Tibial nerve (tissue), 4 donors: ENCODE results near the gene BOLA1. TPM values are rescaled to one million over a fixed set of nuclear protein-coding genes. Genes with fewer than 3 reads are reported as not detected.
"Not testable (repeated sequence)": the region's sequence is repeated elsewhere in the genome, so short reads cannot be mapped to it uniquely, and the experiment has no call there.

ENCODE experiments used
- DNase-seq, 2 donors: peaks; one replicate each; pipeline ENCODE4 v3.0.0-alpha.2; 2019; ENCODE audit warnings: low spot score in 2 of 2
- H3K27ac ChIP-seq, 4 donors: fragments of 200-600 bp; sonication (generic) in 3 of 4; one replicate each; pipeline ENCODE4 v1.5.1; 2017 to 2019; ENCODE audit warnings: mild to moderate bottlenecking in 1 of 4
- H3K27me3 ChIP-seq, 2 donors: fragments of 200-600 bp; sonication (generic) in 1 of 2; one replicate each; pipeline versions ENCODE4 v1.5.1 to v1.6.0; 2017 to 2019
- H3K36me3 ChIP-seq, 3 donors: fragments of 200-600 bp; sonication (generic); one replicate each; pipeline ENCODE4 v1.5.1; 2018 to 2019
- H3K4me1 ChIP-seq, 4 donors: fragments of 200-600 bp; sonication (generic) in 3 of 4; one replicate each; pipeline ENCODE4 v1.5.1; 2017 to 2019
- H3K4me3 ChIP-seq, 4 donors: fragments of 200-600 bp; sonication (generic) in 3 of 4; one replicate each; pipeline ENCODE4 v1.5.1; 2017 to 2019; ENCODE audit warnings: mild to moderate bottlenecking in 1 of 4, moderate library complexity in 1 of 4
- H3K9me3 ChIP-seq, 4 donors: fragments of 200-600 bp; sonication (generic) in 3 of 4; one replicate each; pipeline ENCODE4 v1.5.1; 2017 to 2019
- CTCF ChIP-seq, 5 experiments: fragments of 200-600 bp in 3 of 5; fragments of 450-650 bp in 2 of 5; sonication (generic) in 3 of 5; IDR thresholded peaks; one replicate each; pipeline ENCODE4 v1.5.1; 2016 to 2019; ENCODE audit warnings: antibody characterized with exemption in 5 of 5, mild to moderate bottlenecking in 3 of 5, moderate library complexity in 2 of 5
- EP300 ChIP-seq, 2 donors: sonication (generic); formaldehyde crosslinking; IDR thresholded peaks; one replicate each; pipeline ENCODE4 v1.6.1; 2017; ENCODE audit warnings: antibody characterized with exemption in 2 of 2, mild to moderate bottlenecking in 1 of 2
- POLR2A ChIP-seq, 2 donors: fragments of 450-650 bp; IDR thresholded peaks; one replicate each; pipeline ENCODE4 v1.6.1; 2017; ENCODE audit warnings: antibody characterized with exemption in 2 of 2, mild to moderate bottlenecking in 2 of 2, moderate library complexity in 2 of 2
- WGBS, 2 donors: methylation state at CpG; one replicate each; pipeline ENCODE4 v1.1.5; 2018; 5-methylcytosine and 5-hydroxymethylcytosine counted together
- total RNA-seq, 4 donors: library from RNA; depleted of rRNA; stranded (reverse); fragments of >200 nt; gene quantifications; one replicate each; pipeline ENCODE4 v1.1.0, GENCODE V29; 2016

Gene BOLA1
- total RNA-seq, 4 donors from 2014 or later: 28.5 to 81.9 (median 57.8) TPM

DNA sequence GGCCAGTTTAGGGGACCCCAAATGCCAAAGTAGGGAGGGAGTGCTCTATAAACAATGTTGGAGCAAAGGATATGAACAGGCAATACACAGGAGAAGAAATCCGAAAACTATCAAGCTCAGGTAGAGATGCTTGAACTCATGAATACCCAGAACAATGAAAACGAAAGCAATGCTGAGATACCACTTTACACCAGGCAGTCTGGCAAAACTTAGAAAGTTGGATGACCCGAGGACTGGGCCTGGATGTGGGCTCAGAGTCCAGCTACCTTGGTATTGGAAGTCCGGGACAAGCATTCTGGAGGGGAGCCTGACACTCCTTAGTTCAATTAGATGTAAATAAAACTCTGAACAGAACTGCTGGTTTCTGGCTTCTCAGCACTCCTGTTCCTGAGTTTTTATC is 26.3 kb upstream of the BOLA1 start:
- H3K27me3 ChIP-seq, H3K4me1 ChIP-seq, H3K27ac ChIP-seq, DNase-seq, H3K36me3 ChIP-seq, H3K9me3 ChIP-seq, H3K4me3 ChIP-seq: not testable (repeated sequence)
- no CpG with 5 or more reads among the region's 4 CpGs for WGBS, 2 donors

GRCh38 chr1:149877211-149877946 is 22.0 kb upstream of the BOLA1 start:
- Histone ChIP-seq H3K4me1 (no peaks in the 10 kb centered on the region), H3K9me3 (no peaks in the 10 kb centered on the region), H3K27me3 (no peaks in the 10 kb centered on the region), H3K27ac (no peak overlapping the region), H3K4me3 (no peak overlapping the region), H3K36me3 (no peaks in the 10 kb centered on the region)
- WGBS, 2 donors: 90 to 94% methylated on average over 7 of the region's 7 CpGs
- TF ChIP-seq CTCF (IDR thresholded peaks at IDR 0.05) (no peak), POLR2A (IDR thresholded peaks at IDR 0.05) (no peak), EP300 (IDR thresholded peaks at IDR 0.05) (no peak)
- DNase-seq: no peak

DNA sequence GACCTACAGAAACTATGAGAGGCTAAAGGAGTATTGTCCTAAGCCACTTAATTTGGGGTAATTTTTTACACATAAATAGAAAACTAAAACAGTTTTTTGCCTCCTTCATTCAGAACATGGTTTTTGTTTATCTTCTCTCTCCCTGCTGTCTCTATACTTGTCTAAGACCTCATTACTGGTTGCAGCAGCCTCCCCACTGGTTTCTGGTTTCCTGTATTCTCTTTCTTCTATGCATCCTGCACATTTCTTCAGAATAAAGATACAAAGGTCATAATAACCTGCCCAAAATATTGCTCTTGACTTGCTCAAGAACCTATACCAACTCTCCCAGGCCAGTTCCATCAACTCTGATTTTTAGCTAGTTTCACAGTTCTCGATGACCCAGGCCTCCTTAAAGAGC is 19.8 kb upstream of the BOLA1 start:
- WGBS, 2 donors: 91 to 97% methylated on average over 1 of the region's 1 CpG

DNA sequence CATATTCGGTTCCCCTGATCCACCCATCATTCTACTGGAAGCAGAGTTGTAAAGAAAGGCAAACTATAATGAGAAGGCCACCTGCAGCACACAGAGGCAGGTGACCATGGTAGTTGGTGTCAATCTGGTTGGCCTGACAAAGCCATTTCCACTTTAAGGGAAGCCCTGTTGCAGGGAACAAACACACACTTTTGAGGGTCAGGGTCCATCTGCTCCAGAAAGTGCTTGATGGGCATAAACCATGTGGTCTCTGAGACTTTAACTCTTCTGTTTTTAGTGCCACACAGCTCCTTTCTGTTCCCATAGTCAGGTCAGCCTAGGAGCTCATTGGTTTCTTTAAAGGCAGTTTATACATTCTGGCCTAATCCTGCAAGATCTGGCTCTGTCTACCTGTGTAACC is 17.5 kb upstream of the BOLA1 start:
- TF ChIP-seq EP300 (IDR thresholded peaks at IDR 0.05) (no peak), POLR2A (IDR thresholded peaks at IDR 0.05) (no peak), CTCF (IDR thresholded peaks at IDR 0.05) (no peak)
- Histone ChIP-seq H3K27ac (no peak overlapping the region), H3K9me3 (no peaks in the 10 kb centered on the region), H3K4me3 (no peak overlapping the region), H3K36me3 (no peaks in the 10 kb centered on the region), H3K4me1 (peaks cover 0 to 18% (median 14%) of the 10 kb centered on the region in 4 donors), H3K27me3 (no peaks in the 10 kb centered on the region)
- 83 to 92% methylated on average over 1 of the region's 1 CpG for WGBS, 2 donors
- DNase-seq: no peak

More for the DNA sequence above, 19.8 kb upstream of the BOLA1 start:
- H3K4me3 ChIP-seq: no peak overlapping the region
- no peak for DNase-seq
- H3K27me3 ChIP-seq: no peaks in the 10 kb centered on the region
- H3K36me3 ChIP-seq: no peaks in the 10 kb centered on the region
- TF ChIP-seq POLR2A (IDR thresholded peaks at IDR 0.05) (no peak), CTCF (IDR thresholded peaks at IDR 0.05) (no peak), EP300 (IDR thresholded peaks at IDR 0.05) (no peak)
- no peaks in the 10 kb centered on the region for H3K9me3 ChIP-seq
- H3K27ac ChIP-seq: no peak overlapping the region
- H3K4me1 ChIP-seq: peaks cover 0 to 10% (median 7%) of the 10 kb centered on the region in 4 donors

DNA sequence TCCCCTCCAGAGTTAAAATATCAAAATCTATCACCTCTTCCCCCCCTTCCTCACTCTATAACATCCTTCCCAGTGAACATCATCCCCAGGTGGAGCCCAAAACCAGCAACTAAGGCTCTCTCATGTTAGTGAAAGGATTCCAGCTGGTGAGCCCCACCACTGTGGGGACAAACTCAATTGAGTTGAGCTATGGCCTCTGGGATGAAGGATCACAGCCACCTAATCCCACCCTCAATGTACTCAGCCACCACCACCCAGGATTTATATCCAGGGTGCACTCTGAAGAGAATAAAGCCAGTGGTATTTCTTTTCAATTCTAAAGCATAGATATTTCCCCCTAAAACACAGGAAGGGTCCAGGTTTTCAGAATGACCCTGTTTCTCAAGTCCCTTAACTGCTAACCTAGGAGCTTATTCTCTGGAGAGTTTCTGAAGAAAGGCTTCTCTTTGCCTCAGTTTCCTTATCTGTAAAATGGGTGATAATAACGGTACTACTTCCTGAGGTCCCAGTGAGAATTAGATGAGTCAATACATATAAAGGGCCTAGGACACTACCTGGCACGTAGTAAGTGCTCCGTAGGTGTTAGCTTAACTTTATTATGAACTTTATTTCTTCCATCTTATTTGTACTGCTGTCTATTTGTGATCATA is 15.6 kb upstream of the BOLA1 start:
- H3K27me3 ChIP-seq: no peaks in the 10 kb centered on the region
- DNase-seq: no peak
- peak overlapping the region in 1 of 4 donors; percentile 98 for H3K27ac ChIP-seq
- H3K9me3 ChIP-seq: no peaks in the 10 kb centered on the region
- 86 to 89% methylated on average over 3 of the region's 3 CpGs for WGBS, 2 donors
- no peak overlapping the region for H3K4me3 ChIP-seq
- TF ChIP-seq POLR2A (IDR thresholded peaks at IDR 0.05) (no peak), CTCF (IDR thresholded peaks at IDR 0.05) (no peak), EP300 (IDR thresholded peaks at IDR 0.05) (no peak)
- H3K4me1 ChIP-seq: peaks cover 0 to 19% (median 14%) of the 10 kb centered on the region in 4 donors
- no peaks in the 10 kb centered on the region for H3K36me3 ChIP-seq
